GM12875 (cell line): ENCODE data around the gene ARHGEF9.

Experiments used
- H3K4me3 ChIP-seq: one replicate; pipeline ENCODE4 v1.5.1; 2011; ENCODE audit warnings: low read depth, low read length, control low read depth
- TF ChIP-seq, protein P1 (sequence below): IDR thresholded peaks from 2 replicates; pipeline ENCODE4 v1.5.1; 2011; ENCODE audit warnings: low read depth, mild to moderate bottlenecking, control low read depth, inconsistent platforms, low read length, moderate library complexity, borderline replicate concordance; ENCODE audit not compliant: insufficient read depth

Gene ARHGEF9

DNA sequence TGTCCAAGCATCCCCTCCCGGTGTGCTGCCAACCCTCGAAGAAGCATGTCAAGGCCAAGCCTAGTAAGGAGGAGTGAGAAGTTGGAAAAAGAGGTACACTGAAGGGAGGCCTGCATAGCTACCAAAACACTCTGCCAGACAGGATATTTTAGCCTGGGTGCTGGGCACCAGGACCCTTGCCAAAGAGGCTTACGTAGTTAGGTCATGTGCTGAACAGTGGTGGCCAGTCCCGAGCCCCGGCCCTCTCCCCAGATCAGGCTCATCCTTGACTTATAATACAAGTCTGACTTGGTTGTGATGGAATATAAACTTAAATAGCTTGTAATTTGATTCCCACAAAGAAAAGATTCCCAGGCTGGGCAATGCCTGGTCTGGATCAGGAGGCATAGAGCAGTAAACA, 149.3 kb downstream of the ARHGEF9 start:
- TF ChIP-seq, protein P1, sequence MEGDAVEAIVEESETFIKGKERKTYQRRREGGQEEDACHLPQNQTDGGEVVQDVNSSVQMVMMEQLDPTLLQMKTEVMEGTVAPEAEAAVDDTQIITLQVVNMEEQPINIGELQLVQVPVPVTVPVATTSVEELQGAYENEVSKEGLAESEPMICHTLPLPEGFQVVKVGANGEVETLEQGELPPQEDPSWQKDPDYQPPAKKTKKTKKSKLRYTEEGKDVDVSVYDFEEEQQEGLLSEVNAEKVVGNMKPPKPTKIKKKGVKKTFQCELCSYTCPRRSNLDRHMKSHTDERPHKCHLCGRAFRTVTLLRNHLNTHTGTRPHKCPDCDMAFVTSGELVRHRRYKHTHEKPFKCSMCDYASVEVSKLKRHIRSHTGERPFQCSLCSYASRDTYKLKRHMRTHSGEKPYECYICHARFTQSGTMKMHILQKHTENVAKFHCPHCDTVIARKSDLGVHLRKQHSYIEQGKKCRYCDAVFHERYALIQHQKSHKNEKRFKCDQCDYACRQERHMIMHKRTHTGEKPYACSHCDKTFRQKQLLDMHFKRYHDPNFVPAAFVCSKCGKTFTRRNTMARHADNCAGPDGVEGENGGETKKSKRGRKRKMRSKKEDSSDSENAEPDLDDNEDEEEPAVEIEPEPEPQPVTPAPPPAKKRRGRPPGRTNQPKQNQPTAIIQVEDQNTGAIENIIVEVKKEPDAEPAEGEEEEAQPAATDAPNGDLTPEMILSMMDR, result no peak
- H3K4me3 ChIP-seq, result no peak overlapping the region

DNA sequence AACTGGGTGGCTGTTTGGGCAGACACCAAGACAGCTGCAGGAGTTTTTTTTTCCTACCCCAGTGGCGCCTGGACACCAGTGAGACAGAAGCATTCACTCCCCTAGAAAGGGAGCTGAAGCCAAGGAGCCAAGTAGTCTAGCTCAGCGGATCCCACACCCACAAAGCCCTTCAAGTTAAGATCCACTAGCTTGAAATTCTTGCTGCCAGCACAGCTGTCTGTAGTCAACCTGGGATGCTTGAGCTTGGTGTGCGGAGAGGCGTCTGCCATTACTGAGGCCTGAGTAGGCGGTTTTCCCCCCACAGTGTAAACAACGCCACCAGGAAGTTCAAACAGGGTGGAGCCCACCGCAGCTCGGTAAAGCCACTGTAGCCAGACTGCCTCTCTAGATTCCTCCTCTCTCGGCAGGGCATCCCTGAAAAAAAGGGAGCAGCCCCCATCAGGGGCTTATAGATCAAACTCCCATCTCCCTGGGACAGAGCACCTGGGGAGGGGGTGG, 171.4 kb downstream of the ARHGEF9 start:
- TF ChIP-seq, protein P1, result no peak
- H3K4me3 ChIP-seq, result no peak overlapping the region

DNA sequence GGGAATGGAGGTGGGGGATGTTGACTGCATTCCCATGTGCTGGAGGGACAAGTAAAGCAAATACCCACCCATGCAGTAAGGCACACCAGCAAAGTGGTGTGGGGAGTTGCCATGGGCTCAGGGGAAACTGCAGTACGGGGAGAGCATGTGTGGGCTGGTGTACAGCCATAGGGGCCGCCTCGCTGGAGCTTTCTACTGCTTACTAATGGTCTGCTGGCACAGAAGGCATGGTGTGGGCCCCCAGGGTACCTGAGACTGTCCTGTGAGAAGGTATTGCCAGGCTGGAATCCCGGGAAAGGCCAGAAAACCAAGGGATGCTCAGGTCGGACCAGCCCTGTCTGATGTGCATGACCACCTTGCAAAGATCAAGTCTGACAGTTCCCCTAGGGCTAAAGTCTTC, 199.1 kb downstream of the ARHGEF9 start:
- no peak overlapping the region for H3K4me3 ChIP-seq
- TF ChIP-seq, protein P1, result no peak
